Smooth muscle cell of the brain vasculature (primary cell): Measurements from ENCODE around the gene LYRM4.

Experiments used
- DNase-seq: peaks from one replicate; pipeline ENCODE4 v3.0.0-alpha.2; 2012; ENCODE audit warnings: low read depth, low spot score

Gene LYRM4

GRCh38 chr6:5205877-5206850 is 54.6 kb downstream of the LYRM4 start:
- peak; percentile 57 for DNase-seq

DNA sequence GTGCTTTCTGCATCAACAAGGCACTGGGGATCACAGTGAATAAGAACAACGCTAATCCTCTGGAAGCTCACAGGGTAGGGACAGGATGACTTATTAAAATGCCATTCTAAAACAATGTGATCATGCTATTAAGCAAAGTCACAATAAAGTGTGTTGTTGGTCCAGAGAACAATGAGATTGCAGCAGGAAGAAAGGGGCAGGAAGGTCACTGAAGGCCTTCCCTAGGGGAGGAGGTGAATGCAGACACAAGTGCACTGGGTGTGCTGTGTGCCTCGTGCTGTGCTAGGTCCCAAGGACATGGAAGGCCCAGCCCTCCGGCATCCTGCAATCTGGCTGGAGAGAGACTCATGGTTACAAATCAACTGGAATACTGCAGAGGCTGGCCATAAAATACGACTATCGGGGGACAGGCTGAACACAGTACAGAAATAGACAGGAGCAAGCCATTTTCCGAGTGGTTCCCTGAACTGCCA is 55.7 kb downstream of the LYRM4 start:
- DNase-seq, result no peak

- DNase-seq, result no peak
Measured at GRCh38 chr6:5204376-5204775, 56.4 kb downstream of the LYRM4 start.

DNA sequence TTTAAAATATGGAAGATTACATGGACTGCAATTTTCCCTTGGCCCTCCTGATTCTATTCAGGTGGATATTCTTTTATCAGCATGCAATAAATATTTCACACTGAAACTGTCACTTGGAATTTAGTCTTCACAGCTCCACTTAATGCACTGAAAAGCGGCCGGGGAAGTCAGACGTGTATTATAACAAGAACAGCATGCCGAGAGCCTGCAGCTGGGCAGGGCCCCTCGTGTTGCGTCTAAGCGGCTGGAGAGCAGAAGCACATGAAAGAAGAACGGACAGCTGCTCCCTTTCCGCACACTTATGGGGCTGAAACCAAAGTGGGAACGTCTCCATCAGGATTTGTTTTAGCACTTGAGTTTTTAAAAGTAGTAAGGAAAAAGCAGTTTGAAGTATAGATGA is 57.2 kb downstream of the LYRM4 start:
- DNase-seq, result no peak

GRCh38 chr6:5202941-5203340 is 57.8 kb downstream of the LYRM4 start:
- no peak for DNase-seq

DNA sequence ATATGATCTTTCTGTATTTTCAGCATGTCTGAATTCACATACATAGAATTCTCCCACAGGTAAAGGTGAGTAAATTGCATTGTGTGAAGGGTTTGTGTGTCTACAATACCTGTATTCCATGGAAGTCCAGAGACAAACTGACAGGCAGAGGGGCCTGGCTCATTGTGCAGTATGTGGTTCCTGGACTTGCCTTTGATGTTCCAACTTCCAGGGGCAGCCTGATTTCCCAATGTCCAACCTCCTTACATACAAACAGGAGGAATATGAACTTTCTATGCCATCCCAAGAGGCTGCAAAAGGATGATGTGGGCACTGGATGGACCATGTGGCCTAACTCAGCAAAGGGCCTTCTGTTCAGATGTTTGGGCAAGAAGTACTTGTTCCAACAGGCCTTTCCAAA is 58.5 kb downstream of the LYRM4 start:
- DNase-seq, result no peak

DNA sequence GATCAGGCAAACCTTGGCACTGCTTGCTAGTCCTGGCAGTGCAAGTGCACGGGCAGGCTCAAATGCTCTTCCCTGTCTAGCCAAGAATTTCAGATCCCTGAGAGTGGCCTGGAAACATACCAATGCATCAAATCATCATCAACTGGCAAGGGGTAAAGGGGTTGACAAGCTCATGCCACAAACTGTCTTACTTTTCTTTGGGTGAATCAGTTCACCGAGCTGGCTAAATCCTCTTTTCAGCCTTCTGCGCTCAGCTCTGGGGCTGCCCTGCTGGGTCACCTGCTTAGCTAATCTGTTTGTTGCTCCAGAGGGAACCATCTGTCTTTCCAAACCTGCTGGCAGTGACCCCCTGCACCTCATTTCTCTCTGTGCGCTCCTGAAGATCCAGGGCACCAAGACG is 59.5 kb downstream of the LYRM4 start:
- no peak for DNase-seq

DNA sequence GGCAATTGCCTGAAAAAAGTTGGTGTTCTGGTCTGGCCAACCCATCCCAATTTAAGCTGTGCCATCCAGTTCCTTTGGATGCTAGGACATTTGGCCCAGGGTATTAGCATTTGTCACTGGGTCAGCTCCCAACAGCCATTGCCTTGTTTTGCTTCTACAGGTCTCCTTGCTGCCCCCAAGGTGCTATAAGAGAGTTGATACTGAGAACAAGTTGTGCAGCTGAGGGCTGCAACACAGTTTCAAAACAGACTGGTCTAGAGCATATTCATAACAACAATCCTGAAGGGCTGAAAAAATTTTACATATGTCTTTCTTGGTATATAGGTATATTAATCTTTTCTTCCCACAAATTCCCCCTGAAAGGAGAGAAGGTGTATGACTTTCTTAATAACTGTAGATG is 61.0 kb downstream of the LYRM4 start:
- DNase-seq, result no peak

GRCh38 chr6:5199283-5199682 is 61.5 kb downstream of the LYRM4 start:
- DNase-seq, result no peak

GRCh38 chr6:5197084-5197483 is 63.7 kb downstream of the LYRM4 start:
- DNase-seq, result no peak

DNA sequence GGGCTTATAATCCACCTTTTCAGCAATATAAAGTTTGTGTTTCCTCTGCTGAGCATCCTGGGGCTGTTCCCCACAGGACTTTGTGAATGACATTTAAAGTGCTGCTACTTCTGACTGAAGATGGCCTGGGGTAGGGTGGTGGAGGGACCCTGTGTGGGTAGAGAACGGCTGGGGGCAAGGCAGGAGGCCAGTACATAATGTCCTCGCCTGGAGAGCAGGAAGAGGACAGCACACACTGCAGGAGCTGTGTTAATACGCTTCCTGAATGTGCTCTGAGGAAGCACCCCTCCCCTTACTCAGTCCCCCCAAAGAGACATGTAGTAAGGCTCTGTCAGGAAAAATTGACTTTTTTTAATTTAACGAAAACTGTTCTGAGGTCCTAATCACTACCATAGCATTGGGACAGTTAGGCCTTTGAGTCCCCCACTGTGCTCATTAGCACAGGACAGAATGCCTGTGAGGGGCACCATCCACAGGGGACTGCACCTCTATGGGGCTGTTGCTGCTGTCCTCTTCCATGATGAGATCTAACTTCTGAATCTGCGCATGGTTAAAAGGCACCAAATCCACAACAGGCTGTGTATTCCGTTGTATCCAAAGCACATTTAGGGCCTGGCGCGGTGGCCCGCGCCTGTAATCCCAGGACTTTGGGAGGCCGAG is 68.5 kb downstream of the LYRM4 start:
- no peak for DNase-seq

GRCh38 chr6:5191722-5192121 is 69.0 kb downstream of the LYRM4 start:
- no peak for DNase-seq

DNA sequence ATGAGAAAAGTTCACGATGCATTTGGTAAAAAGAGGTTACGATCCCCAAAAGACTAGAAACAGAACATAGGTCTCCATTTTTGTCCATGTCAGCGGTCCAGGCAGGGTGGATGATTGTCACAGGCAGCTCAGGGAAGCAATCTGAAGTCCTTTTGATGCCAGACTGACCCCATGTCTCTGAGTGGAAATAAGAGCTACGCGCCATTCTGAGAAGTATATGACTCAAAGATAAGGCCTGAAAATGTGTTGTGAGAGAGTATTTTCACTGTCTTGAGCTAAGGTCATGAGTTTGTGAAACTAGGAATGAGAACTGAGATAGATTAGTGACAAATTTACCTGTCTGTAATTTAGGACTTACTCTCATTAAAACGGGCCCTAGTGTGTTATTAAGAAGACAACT is 69.5 kb downstream of the LYRM4 start:
- DNase-seq, result no peak

DNA sequence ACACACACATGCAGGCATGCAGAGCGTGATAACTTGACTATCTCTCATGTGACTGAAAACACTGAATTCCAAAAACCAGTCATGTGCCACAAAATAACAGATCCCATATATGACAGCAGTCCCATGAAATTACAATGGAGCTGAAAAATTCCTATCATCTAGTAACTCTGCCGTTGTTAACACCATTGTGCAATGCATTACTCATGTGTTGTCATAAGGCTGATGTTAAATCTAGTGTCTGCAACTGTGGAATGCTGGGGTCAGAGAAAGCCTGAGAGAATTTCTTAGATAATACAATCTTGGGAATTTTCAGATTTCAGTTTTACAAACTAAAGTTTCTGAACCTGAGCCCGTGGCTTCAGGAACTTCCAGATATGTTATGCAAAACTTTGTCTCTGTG is 70.2 kb downstream of the LYRM4 start:
- DNase-seq, result peak; percentile 57

DNA sequence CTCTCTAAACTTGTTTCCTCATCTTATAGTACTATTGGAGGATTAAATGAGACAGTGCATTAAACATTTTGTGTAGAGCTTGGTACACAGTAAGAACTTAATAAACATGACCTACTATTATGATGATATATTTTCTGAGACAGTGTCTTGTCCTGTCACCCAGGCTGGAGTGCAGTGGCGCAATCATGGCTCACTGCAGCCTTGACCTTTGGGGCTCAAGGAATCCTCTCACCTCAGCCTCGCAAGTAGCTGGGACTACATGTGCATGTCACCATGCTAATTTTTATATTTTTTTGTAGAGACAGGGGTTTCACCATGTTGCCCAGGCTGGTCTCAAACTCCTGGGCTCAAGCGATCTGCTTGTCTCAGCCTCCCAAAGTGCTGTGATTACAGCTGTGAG is 72.1 kb downstream of the LYRM4 start:
- no peak for DNase-seq

DNA sequence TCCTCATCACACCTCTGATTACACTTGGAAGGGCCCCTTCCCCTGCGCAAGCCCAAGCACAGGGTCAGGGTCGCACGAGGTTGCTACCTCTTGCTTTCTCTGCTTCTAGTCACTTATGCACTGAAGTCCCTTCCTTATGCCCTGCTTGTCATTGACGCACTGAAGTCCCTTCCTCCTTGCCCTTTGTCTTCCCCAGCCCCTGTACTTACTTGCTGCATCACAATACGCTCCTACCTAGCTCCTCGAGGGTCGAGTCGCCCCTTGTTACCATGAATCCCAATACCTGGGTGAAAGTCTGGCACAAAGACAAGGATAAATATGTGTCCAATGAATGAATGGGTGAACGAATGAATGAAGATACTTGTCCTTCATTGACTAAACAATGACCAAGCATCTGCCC is 75.9 kb downstream of the LYRM4 start:
- DNase-seq, result no peak

- no peak for DNase-seq
Measured at GRCh38 chr6:5184218-5184617, 76.5 kb downstream of the LYRM4 start.

GRCh38 chr6:5181510-5182317 is 79.0 kb downstream of the LYRM4 start:
- DNase-seq, result no peak

DNA sequence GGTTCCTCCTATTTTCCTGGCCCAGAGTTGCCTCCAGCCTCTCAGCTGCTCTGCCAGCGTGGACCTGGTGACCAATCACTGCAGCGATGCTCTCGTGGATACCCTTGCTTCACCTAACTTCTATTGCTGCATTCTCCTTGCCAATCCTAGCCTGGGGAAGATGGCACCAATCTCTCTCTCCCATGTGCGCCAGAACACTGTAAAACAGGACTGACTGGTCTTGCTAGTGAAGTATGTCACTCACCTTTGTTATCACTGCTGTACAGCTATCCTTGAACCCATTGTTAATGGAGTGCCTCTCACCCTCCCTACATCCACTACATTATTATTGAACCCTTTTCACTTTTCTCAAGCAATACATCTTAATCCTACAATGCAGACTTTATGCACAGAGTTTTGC is 80.1 kb downstream of the LYRM4 start:
- no peak for DNase-seq

GRCh38 chr6:5179917-5180316 is 80.8 kb downstream of the LYRM4 start:
- no peak for DNase-seq

DNA sequence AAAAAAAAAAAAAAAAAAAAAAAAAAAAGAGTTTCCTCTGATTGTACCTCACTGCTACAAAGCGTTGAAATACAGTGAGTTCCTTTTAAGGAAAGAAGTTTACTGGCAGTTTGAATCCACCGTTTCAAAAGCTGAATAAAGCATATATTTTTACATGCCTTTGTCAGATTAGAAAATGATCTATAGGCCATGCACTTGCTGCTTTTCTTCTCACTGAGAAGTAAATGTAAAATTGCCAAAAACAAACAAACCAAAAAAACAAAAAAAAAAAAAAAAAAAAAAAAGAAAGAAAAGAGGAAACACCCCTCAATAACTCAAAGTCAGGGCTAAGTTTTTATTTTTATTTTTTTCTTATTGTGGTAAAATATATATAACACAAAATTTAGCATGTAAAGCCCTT is 81.9 kb downstream of the LYRM4 start:
- no peak for DNase-seq

DNA sequence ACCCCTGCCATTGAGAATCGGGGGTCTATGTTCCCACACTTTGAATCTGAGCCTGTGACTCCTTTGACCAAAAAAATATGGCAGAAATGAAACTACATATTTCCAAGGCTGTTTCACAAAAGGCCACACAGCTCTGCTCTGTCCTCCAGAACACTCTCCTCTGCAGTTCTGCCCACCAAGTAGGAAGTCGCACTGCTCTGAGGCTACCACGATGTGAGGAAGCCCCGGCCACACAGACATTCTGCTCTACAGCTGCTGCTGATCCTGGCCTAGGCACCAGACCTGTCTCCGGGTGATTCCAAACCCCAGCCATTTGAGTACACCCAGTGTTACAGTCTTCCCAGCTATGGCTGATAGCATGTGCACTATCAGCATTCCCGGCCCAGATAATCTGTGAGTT is 85.1 kb downstream of the LYRM4 start:
- DNase-seq, result no peak
